GM20000 (cell line): ENCODE results near the gene EIF2S1.

Experiments
- DNase-seq: peaks from one replicate; pipeline ENCODE4 v3.0.0; 2012; ENCODE audit warnings: low spot score
- CTCF ChIP-seq: IDR thresholded peaks from 2 replicates; pipeline ENCODE4 v1.5.1; 2012; ENCODE audit warnings: mild to moderate bottlenecking, control low read depth; ENCODE audit errors: extremely low read depth, missing control alignments

Gene EIF2S1

DNA sequence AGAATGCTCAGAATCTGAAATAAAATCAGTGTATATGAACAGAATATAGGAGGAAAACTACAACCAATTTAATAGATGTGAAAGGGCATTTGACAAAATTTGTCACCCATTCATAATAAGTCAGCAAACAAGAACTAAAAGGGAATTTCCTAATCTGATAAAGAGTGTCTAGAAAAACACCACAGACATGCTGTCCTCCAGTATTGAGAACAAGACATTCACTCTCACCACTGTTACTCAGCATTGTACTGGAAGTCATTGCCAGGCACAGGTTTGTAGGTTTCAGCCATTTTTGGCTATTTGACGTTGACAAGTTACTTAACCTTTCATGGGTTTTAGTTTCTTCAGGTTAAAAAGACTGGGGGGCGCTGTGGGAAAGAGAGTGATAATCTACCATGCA, 13.2 kb downstream of the EIF2S1 start:
- TF ChIP-seq CTCF, result no peak
- peak; percentile 35 for DNase-seq

GRCh38 chr14:67377916-67378315, 17.8 kb downstream of the EIF2S1 start:
- no peak for TF ChIP-seq CTCF
- peak; percentile 25 for DNase-seq

DNA sequence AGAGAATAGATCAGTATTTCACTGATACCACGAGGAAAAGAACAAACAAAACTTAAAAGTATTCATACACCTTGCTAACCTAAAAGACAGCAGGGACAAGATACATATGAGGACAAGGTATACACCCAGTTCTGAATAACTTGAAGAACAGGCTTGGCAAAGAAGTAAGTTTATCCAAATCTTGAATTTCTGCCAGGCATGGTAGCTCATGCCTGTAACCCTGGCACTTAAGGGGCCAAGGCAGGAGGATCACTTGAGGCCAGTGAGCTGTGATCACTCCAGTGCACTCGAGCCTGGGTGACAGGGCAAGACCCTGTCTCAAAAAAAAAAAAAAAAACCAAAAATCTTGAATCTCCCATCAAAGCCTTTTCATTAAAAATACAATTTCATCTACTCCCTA, 25.0 kb downstream of the EIF2S1 start:
- no peak for DNase-seq
- no peak for TF ChIP-seq CTCF

DNA sequence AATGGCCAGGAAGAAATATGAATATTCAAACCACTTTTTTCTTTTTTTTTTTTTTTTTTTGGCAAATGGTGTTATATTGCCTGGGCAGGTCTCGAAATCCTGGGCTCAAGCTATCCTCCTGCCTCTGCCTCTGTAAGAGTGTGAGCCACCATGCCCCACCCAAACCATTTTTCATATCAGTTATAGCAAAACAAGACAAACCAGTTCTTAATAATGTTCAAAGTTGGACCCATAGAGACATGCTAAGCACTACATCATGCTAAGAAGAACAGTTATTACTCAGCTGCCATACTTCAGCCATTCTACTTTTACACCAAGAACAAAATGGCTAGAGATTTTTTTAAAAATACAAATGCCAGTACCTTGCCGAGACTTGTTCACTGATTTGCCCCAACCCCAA, 25.5 kb downstream of the EIF2S1 start:
- DNase-seq, result no peak
- no peak for TF ChIP-seq CTCF

DNA sequence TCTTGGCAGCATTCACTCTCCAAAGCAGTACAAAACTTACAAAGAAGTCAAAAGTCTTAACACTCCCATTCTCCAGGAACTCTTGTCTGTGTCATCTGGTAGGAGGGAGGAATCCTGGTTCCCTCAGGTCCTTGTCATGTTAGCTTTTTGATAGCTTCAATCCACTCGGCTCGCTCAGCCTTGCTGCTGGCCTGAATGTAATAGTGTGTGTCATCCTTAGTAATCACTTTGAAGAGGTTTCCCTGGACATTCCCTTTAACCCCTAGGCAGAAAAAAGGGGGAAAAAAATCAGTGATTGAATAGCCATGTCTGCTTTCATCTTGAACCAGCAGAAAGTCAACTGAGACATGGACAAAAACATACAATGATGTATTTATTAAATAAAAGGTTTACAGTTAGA, 27.1 kb downstream of the EIF2S1 start:
- no peak for TF ChIP-seq CTCF
- DNase-seq, result no peak

DNA sequence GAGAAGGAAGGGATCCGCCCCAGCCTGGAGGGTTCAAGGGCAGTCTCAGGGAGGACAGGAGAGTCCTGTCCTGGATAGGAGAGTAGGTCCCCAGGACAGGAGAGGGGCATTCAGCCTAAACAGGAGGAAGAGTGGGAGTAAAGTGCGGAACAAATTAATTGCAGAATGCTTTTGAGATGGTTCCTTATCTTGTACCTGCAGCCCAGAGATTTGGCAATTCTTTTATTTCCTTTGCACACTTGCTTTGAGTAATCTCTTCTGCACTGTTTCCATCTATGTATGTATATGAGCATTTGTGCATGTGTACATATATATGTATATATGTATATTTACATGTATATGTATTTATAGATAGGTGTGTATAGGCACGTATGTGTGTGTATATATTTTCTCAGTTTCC, 29.1 kb downstream of the EIF2S1 start:
- TF ChIP-seq CTCF, result no peak
- DNase-seq, result no peak

DNA sequence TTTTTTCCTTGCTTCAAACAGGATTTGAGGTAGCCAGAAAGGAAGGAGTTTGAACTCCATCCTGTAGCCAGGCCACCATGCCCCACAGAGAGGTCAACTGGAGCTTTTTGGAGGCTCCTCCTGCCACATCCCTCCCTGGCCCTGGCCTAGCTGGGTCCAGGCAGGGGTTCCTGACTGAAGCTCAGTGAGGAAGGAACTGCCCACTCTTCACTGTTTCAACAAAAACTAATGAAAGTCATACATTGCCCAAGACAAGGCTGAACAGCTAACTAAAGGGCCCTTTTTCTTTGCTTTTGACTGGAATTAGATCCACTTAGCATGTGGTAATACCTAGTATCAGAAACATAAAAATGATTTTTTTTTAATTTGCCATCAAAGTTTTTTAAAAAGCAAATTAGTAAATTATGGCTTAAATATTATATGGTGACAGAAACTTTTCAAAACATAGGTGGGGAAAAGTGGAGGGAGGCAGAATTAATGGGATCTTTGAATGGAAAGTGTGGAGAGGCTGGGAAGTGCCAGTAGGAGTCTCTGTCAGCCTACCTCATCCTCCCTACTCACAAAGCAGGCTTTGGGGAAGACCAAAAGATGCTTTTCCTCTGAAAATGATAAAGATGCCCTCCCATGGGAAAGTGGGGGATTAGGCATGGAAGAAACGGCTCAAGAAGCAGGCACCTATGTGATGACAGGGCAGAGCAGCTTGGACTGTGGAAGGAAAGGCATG, 29.8 kb downstream of the EIF2S1 start:
- TF ChIP-seq CTCF, result no peak
- DNase-seq, result no peak
